MM.1S (cell line): ENCODE data around the gene PLAAT3.
"Not testable (repeated sequence)": the region's sequence is repeated elsewhere in the genome, so short reads cannot be mapped to it uniquely, and the experiment has no call there.

ENCODE experiments used
- CTCF ChIP-seq: fragments of 300-600 bp; sonication (generic); IDR thresholded peaks from 2 replicates; pipeline ENCODE4 v1.5.1; 2016; ENCODE audit warnings: antibody characterized with exemption, low read length, mixed read lengths
- EZH2 ChIP-seq: fragments of 300-600 bp; sonication (generic); optimal IDR thresholded peaks from 2 replicates; pipeline ENCODE3; 2017; ENCODE audit warnings: low read depth, mild to moderate bottlenecking, antibody characterized with exemption, low read length, mixed read lengths
- EZH2phosphoT487 ChIP-seq: fragments of 300-600 bp; sonication (generic); IDR thresholded peaks from 2 replicates; pipeline ENCODE4 v1.6.1; 2018; ENCODE audit warnings: antibody characterized with exemption, low read length

- TF ChIP-seq CTCF, EZH2, EZH2phosphoT487: not testable (repeated sequence)
Observed at GRCh38 chr11:63602290-63603179, 11.7 kb downstream of the PLAAT3 start.
